HepG2 (cell line): ENCODE results near the gene CPT1B. TPM values are rescaled to one million over a fixed set of nuclear protein-coding genes. Genes with fewer than 3 reads are reported as not detected.

Experiments used
- ELF4 ChIP-seq: sonication (generic); formaldehyde crosslinking; IDR thresholded peaks from 2 replicates; pipeline ENCODE4 v1.5.0; 2020; ENCODE audit warnings: missing genetic modification reagents, mild to moderate bottlenecking, moderate library complexity, borderline replicate concordance
- IRX3 ChIP-seq: sonication (generic); formaldehyde crosslinking; IDR thresholded peaks from 2 replicates; pipeline ENCODE4 v1.8.1; 2023; ENCODE audit warnings: mild to moderate bottlenecking, low read depth, missing genetic modification reagents, borderline replicate concordance
- NR3C1 ChIP-seq: sonication (generic); formaldehyde crosslinking; IDR thresholded peaks from 2 replicates; pipeline ENCODE4 v1.4.0; 2020; ENCODE audit warnings: missing genetic modification reagents
- RARG ChIP-seq: sonication (generic); formaldehyde crosslinking; IDR thresholded peaks from 2 replicates; pipeline ENCODE4 v1.4.0; 2020; ENCODE audit warnings: low read depth, mild to moderate bottlenecking, missing genetic modification reagents
- RNF2 ChIP-seq: fragments of 450-650 bp; conservative IDR thresholded peaks from 2 replicates; pipeline ENCODE4 v1.6.1; 2016; ENCODE audit warnings: low read depth
- STAG1 ChIP-seq: sonication (generic); formaldehyde crosslinking; IDR thresholded peaks from 2 replicates; pipeline ENCODE4 v1.4.0; 2020; ENCODE audit warnings: missing genetic modification reagents
- ZBTB42 ChIP-seq: sonication (generic); formaldehyde crosslinking; IDR thresholded peaks from 2 replicates; pipeline ENCODE4 v1.5.0; 2020; ENCODE audit warnings: mild to moderate bottlenecking, missing genetic modification reagents
- ZFP82 ChIP-seq: sonication (generic); formaldehyde crosslinking; IDR thresholded peaks from 2 replicates; pipeline ENCODE4 v1.5.1; 2020; ENCODE audit warnings: mild to moderate bottlenecking, missing genetic modification reagents, borderline replicate concordance
- ZKSCAN8 ChIP-seq: IDR thresholded peaks from 2 replicates; pipeline ENCODE4 v1.6.1; 2016; ENCODE audit warnings: borderline replicate concordance, missing genetic modification reagents, missing compliant biosample characterization
- ZNF264 ChIP-seq: sonication (generic); formaldehyde crosslinking; IDR thresholded peaks from 2 replicates; pipeline ENCODE4 v1.4.0; 2020; ENCODE audit warnings: missing genetic modification reagents
- ZNF878 ChIP-seq: sonication (generic); formaldehyde crosslinking; IDR thresholded peaks from 2 replicates; pipeline ENCODE4 v1.8.1; 2023; ENCODE audit warnings: mild to moderate bottlenecking, missing genetic modification reagents, moderate library complexity
- polyA plus RNA-seq, 8 experiments: library from polyadenylated mRNA; depleted of rRNA in 3 of 8; stranded (reverse) in 7 of 8; unstranded in 1 of 8; fragments of >200 nt; fragmentation: Illumina TruSeq in 4 of 8; extraction: Trizol in 4 of 8; gene quantifications; 2 replicates each; pipeline versions ENCODE4 v1.2.1 to v1.2.3, GENCODE V29; 2011 to 2016; ENCODE audit warnings: low read depth in 4 of 8, missing spikeins in 1 of 8, mixed read lengths in 1 of 8; ENCODE audit not compliant: insufficient read depth in 1 of 8
- total RNA-seq, 5 experiments: library from RNA; depleted of rRNA; stranded (reverse); fragments of >200 nt; fragmentation: Illumina TruSeq; extraction: Trizol; gene quantifications; 2 replicates each; pipeline ENCODE4 v1.2.3, GENCODE V29; 2016; ENCODE audit warnings: low read depth in 1 of 5
- TF ChIP-seq, protein P1 (sequence below), 2 experiments: sonication (generic) in 1 of 2; formaldehyde crosslinking in 1 of 2; IDR thresholded peaks; 2 replicates each; pipeline versions ENCODE4 v1.6.1 to v1.9.0; 2014 to 2022; ENCODE audit warnings: antibody characterized with exemption in 1 of 2, borderline replicate concordance in 1 of 2, inconsistent platforms in 1 of 2, low read depth in 1 of 2, missing genetic modification reagents in 1 of 2
- TF ChIP-seq, protein P2 (sequence below): sonication (generic); formaldehyde crosslinking; IDR thresholded peaks from 2 replicates; pipeline ENCODE4 v1.9.0; 2021; ENCODE audit warnings: missing genetic modification reagents, borderline replicate concordance
- TF ChIP-seq, protein P3 (sequence below): sonication (generic); formaldehyde crosslinking; IDR thresholded peaks from 2 replicates; pipeline ENCODE4 v1.8.1; 2023; ENCODE audit warnings: missing genetic modification reagents, inconsistent platforms, borderline replicate concordance
- TF ChIP-seq, protein P4 (sequence below): sonication (generic); formaldehyde crosslinking; IDR thresholded peaks from 2 replicates; pipeline ENCODE4 v1.9.0; 2021; ENCODE audit warnings: missing genetic modification reagents, mild to moderate bottlenecking, borderline replicate concordance

CPT1B gene
- total and polyA plus RNA-seq, 2 of the 13 experiments (the other 11 are each of a cell fraction or from before 2014, with no cell fraction given): 9.2 to 19.5 TPM

DNA sequence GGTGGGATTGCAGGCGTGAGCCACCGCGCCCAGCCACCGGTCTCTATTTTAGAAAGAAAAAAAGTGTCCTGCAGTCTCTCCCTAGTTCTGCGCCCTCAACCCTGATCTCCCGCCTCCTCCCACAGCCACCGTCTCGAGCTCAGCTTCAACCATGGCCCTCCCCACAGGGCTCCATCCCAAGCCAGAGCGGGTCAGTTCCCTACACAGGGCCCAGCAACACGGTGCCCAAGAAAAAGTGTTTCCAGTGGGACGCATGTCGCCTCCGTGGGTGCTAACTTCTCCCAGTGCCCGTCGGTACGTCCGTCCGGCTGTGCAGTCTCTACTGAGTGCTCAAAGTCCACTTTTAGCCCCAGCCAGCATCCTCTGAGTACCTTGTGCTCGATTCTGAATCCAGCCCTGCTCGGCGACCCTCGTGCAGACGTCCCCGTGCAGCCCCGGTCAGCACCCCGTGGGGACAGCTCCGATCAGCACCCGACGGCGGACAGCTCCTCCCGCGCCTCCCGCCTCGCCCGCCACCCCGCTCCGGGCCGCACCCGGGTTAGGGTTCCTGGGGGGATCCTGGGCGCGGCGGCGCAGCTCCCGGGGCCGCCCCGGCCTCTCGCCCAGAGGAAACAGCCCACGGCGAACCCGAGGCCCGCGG lies 21.7 kb upstream of the CPT1B start (continued):
- TF ChIP-seq, protein P1, sequence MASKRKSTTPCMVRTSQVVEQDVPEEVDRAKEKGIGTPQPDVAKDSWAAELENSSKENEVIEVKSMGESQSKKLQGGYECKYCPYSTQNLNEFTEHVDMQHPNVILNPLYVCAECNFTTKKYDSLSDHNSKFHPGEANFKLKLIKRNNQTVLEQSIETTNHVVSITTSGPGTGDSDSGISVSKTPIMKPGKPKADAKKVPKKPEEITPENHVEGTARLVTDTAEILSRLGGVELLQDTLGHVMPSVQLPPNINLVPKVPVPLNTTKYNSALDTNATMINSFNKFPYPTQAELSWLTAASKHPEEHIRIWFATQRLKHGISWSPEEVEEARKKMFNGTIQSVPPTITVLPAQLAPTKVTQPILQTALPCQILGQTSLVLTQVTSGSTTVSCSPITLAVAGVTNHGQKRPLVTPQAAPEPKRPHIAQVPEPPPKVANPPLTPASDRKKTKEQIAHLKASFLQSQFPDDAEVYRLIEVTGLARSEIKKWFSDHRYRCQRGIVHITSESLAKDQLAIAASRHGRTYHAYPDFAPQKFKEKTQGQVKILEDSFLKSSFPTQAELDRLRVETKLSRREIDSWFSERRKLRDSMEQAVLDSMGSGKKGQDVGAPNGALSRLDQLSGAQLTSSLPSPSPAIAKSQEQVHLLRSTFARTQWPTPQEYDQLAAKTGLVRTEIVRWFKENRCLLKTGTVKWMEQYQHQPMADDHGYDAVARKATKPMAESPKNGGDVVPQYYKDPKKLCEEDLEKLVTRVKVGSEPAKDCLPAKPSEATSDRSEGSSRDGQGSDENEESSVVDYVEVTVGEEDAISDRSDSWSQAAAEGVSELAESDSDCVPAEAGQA (IDR thresholded peaks at IDR 0.05; ENCODE audit: low read depth): no peak
- TF ChIP-seq, protein P1 (CRISPR knock-in tag; IDR thresholded peaks at IDR 0.05; ENCODE audit: borderline replicate concordance): peak; percentile 99
- peak; percentile 97 for TF ChIP-seq ZNF264 (CRISPR knock-in tag)
- peak; percentile 97 for TF ChIP-seq ZNF878 (CRISPR knock-in tag)
- peak; percentile 99 for TF ChIP-seq IRX3 (CRISPR knock-in tag)
- peak; percentile 96; the same call in 1 of the 2 replicates for TF ChIP-seq ZFP82 (CRISPR knock-in tag)
- peak; percentile 27; the same call in 1 of the 2 replicates for TF ChIP-seq STAG1 (CRISPR knock-in tag)
- peak; percentile 81; the same call in 1 of the 2 replicates for TF ChIP-seq RARG (CRISPR knock-in tag)
- no peak for TF ChIP-seq ELF4
- TF ChIP-seq RNF2: no peak
- TF ChIP-seq, protein P2, sequence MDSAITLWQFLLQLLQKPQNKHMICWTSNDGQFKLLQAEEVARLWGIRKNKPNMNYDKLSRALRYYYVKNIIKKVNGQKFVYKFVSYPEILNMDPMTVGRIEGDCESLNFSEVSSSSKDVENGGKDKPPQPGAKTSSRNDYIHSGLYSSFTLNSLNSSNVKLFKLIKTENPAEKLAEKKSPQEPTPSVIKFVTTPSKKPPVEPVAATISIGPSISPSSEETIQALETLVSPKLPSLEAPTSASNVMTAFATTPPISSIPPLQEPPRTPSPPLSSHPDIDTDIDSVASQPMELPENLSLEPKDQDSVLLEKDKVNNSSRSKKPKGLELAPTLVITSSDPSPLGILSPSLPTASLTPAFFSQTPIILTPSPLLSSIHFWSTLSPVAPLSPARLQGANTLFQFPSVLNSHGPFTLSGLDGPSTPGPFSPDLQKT (CRISPR knock-in tag): peak; percentile 96; the same call in 1 of the 2 replicates
- TF ChIP-seq ZKSCAN8 (CRISPR knock-in tag): peak; percentile 76; the same call in 1 of the 2 replicates
- TF ChIP-seq, protein P3, sequence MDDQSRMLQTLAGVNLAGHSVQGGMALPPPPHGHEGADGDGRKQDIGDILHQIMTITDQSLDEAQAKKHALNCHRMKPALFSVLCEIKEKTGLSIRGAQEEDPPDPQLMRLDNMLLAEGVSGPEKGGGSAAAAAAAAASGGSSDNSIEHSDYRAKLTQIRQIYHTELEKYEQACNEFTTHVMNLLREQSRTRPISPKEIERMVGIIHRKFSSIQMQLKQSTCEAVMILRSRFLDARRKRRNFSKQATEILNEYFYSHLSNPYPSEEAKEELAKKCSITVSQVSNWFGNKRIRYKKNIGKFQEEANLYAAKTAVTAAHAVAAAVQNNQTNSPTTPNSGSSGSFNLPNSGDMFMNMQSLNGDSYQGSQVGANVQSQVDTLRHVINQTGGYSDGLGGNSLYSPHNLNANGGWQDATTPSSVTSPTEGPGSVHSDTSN (CRISPR knock-in tag): peak; percentile 99
- peak; percentile 85; the same call in 1 of the 2 replicates for TF ChIP-seq ZBTB42 (CRISPR knock-in tag)
- TF ChIP-seq, protein P4, sequence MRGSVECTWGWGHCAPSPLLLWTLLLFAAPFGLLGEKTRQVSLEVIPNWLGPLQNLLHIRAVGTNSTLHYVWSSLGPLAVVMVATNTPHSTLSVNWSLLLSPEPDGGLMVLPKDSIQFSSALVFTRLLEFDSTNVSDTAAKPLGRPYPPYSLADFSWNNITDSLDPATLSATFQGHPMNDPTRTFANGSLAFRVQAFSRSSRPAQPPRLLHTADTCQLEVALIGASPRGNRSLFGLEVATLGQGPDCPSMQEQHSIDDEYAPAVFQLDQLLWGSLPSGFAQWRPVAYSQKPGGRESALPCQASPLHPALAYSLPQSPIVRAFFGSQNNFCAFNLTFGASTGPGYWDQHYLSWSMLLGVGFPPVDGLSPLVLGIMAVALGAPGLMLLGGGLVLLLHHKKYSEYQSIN (CRISPR knock-in tag): peak; percentile 96
- peak; percentile 94; the same call in 1 of the 2 replicates for TF ChIP-seq NR3C1 (CRISPR knock-in tag)
